AG09319 (cell line): Measurements from ENCODE around the gene DDX5.

Experiments
- DNase-seq: peaks from one replicate; pipeline ENCODE4 v3.0.0-alpha.2; 2010; ENCODE audit warnings: low read depth; ENCODE audit errors: extremely low read depth
- TF ChIP-seq, protein P1 (sequence below): IDR thresholded peaks from 2 replicates; pipeline ENCODE4 v1.5.1; 2011; ENCODE audit warnings: low read depth, mild to moderate bottlenecking, inconsistent platforms, low read length, moderate library complexity

The DDX5 gene

DNA sequence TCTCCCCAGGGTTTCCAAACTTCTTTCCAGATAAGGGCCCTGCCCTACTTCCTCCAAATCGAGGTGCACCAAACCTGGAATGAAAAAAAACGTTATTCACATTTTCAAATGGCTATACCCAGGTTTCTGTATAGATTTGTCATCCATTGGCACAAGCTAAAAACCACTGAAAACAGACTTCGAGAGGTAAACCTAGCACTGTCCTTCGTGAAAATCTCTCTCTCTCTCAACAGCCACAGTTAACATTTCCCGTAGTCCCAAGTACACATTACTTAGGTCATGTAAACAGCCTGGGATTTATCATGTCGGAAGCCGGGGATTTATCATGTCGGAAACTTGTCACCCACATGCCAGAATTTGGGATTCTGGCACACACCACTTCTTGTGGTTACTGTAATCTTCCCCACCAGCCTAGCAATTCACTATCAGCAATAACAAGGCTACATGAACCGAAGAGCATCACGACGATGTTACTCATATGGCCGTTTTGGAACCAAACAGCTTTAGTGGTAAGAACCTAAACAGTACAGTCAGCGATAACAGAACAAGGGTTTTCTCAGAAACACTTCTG, 1.2 kb downstream of the DDX5 start:
- DNase-seq, result no peak
- TF ChIP-seq, protein P1, sequence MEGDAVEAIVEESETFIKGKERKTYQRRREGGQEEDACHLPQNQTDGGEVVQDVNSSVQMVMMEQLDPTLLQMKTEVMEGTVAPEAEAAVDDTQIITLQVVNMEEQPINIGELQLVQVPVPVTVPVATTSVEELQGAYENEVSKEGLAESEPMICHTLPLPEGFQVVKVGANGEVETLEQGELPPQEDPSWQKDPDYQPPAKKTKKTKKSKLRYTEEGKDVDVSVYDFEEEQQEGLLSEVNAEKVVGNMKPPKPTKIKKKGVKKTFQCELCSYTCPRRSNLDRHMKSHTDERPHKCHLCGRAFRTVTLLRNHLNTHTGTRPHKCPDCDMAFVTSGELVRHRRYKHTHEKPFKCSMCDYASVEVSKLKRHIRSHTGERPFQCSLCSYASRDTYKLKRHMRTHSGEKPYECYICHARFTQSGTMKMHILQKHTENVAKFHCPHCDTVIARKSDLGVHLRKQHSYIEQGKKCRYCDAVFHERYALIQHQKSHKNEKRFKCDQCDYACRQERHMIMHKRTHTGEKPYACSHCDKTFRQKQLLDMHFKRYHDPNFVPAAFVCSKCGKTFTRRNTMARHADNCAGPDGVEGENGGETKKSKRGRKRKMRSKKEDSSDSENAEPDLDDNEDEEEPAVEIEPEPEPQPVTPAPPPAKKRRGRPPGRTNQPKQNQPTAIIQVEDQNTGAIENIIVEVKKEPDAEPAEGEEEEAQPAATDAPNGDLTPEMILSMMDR, result no peak

DNA sequence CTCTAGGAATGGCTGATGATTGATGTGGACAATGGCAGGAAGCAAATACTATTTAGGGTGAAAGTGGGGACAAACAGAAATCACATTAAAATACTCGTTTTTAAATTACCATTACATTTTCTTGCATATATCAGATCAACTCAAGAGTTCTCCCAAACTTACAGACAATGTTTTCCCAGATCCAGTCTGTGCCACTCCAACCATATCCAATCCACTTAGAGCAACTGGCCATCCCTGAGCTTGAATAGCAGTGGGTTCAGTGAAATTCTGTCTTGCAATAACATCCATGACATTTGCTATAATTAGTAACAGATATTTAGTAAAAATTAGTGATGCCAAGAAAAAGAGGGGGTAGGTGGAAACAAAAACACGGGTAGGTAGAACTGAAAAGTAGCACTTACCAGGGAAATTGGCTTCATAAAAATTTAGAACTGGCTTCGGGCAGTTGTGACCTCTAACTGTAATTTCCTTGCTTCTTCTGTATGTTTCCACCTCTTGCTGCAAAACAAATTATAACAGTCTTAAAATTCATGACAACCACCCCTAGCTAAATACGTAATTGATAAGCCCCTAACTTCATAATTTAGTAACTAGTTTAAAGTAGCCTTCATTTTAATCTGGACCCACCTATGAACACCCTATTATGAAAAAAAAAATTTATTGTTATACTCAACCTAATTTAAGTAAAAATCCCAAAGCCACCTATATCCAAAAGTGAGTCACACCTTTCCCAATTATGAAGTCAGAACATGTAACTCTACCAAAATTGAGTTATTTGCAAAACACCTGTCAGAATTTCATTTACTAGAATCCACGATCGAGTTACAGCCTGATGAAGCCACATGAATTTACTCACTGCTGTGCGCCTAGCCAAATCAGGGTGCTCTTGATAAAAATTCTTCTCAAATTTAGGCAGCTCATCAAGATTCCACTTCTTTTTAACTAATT, 2.0 kb downstream of the DDX5 start:
- TF ChIP-seq, protein P1, result no peak
- DNase-seq, result no peak

DNA sequence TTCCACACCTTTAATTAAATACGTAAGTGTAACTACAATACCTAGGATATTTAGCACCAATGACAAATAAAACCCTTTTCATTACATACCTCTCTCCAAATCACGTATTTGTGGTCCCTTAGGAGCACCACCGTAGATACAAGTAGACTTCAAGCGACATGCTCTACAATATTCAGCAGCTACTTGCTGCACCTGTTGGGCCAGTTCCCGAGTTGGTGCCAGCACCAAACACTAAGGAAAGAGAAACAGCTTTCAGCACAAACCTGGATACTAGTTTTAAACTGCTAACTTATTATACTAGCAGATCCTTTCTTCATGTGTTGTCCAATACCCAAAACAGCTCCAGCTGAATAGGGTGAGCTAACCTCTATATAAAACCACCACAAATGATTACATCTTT, 2.7 kb downstream of the DDX5 start:
- TF ChIP-seq, protein P1, result no peak
- no peak for DNase-seq

DNA sequence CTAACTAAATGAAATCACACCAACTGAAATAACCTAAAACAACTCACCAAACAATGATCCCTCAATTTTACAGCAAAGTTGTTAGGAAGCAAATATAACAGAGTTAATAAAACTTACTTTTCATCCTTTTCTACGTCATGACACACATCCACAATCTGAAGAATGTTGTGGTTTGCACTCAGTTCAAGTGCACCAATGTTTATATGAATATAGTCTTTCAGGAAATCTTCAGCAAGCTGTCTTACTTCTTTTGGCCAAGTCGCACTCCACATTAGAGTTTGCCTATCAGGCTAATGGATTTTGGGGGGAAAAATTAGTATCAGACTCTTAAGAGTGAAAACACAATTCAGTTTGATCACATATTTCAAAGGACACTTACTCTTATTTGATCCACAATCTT, 3.3 kb downstream of the DDX5 start:
- TF ChIP-seq, protein P1, result no peak
- no peak for DNase-seq

DNA sequence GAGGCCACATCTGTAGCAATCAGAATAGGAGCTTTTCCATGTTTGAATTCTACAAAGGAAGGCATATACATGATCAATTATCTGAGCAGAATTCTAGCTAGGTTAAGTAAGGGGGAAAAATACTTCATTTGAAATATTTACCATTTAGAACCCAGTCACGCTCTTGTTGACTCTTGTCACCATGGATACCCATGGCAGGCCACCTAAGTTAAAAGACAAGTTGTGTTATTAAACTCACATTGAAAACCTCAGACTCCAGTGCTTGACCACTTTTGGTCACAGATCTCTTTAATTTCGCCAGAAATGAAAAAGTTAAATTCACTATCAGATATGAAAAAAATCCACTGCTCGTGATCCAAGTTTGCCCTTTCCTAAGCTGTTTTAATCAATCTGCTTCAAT, 4.1 kb downstream of the DDX5 start:
- TF ChIP-seq, protein P1, result no peak
- no peak for DNase-seq

DNA sequence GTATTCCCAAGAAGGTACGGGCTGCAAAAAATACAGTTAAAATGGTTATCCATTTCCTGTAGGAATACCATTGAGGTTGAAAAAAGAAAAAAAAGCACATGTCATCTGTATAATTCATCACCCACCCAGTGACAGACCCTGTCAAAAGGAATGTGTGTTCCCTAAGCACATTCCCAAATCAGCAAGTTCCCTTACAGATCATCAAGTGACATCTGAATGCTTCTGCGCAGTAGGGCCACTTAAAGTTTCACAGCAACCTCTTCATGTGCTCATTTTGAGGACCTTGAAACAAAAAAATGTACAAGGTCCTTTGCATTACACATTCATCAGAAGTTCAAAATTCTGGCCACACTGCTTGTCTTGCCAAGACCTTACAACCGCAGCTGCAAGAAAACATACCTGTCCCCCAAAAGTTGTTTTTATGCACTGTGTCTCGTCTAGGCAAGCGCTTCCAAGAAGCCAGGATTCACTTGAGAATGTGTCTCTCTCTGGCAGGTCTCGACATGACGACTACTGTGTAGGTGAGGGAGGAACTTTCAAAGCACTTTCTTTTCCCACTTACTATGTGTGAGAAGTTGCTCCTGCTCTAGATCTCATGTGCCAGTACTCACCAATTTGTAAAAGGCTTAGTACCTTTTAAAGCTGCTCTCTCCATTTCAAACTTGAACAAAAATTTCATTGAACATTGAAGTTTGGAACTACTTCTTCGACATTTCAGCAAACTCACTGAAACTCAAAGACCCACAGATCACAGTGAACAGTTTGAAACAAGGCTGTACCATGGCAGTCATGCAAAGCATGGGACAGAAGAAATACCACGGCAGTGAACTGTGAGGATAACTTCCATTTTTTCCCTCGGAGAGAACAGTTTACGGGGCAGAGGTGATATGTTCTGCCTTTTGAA, 5.0 kb downstream of the DDX5 start:
- DNase-seq, result no peak
- TF ChIP-seq, protein P1, result no peak

DNA sequence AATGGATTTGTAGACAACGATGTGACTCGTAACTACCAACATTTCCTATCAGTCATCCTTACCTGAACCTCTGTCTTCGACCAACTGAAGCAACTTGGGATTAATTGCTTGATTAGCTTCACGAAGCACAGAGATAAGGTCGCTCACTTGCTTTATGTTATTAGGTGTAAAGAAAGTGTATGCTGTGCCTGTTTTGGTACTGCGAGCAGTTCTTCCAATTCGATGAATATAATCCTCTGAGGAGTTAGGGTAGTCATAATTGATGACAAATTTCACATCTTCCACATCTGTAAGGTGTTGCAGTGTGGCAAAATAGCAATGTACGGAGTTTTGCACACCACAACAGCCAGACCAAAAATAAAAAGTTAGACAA, 5.6 kb downstream of the DDX5 start:
- no peak for DNase-seq
- TF ChIP-seq, protein P1, result no peak
